Occipital lobe (tissue), 2 donors: ENCODE data around the gene TRAF2. TPM values are rescaled to one million over a fixed set of nuclear protein-coding genes. Genes with fewer than 3 reads are reported as not detected.
A peak's percentile ranks its signal among the peaks of the same experiment; 100 is the strongest.

Experiments
- DNase-seq: peaks from one replicate; lab custom pipeline; 2025; lab: John Stamatoyannopoulos, UW
- total RNA-seq: library from RNA; depleted of rRNA; stranded (reverse); fragments of >200 nt; gene quantifications from one replicate; pipeline ENCODE4 v1.2.3, GENCODE V29; 2014

TRAF2 gene
- total RNA-seq, 1 donor from 2014 or later = 8.9 TPM

DNA sequence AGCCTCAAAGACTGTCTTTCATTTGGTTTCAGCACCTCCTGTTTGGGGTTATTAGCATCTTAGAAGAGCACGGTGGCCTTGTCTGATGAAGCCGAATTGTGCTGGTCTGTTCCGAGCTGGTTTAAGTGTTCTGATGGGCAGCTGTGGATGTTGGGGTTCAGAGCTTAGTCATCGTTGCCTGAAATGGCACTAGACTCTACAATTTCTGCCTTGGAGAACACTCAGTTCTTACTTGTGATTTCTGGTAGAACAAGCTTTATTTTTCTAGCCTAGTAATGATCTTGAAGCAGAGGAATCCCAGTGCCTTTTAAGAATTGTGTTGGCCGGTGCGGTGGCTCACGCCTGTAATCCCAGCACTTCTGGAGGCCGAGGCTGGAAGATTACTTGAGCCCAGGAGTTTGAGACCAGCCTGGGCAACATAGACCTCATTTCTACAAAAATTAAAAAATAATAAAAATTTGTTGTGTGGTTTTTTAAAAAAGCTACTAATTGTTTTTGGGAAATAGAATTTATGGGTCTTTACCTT, 50.4 kb downstream of the TRAF2 start:
- peak; percentile 24 for DNase-seq

DNA sequence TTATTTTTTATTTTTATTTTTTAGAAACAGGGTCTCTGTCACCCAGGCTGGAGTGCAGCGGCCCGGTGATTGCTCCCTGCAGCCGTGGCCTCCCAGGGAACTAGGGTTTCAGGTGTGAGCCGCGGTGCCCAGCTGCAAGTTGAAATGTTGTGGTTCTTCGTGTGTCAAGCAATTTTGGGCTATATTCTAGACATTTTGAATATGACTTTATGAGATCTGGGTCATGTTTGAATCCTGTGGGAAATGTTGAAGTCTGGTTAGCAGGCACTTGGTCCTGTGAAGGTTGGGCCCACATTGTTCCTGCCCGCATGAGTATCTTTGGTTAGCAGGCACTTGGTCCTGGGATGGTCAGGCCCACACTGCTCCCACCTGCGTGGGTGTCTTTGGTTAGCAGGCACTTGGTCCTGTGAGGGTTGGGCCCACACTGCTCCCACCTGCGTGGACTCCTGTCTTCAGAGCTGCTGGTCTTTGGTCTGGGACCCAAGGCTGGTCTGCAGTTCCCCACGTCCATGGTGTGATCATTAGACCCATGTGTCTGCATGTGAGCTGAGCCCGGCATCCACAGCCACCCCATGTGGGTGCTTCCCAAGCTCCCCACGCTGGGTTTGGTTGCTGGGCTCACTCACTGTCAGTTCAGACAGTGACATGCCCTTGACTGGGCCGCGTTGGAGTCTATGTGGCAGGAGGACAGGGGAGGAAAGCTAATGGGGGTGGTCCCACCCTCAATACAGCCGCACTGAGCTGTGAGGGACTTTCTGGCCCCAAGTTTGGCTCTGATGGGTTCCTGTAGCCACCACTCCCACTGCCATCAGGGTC, 51.1 kb downstream of the TRAF2 start:
- no peak for DNase-seq

DNA sequence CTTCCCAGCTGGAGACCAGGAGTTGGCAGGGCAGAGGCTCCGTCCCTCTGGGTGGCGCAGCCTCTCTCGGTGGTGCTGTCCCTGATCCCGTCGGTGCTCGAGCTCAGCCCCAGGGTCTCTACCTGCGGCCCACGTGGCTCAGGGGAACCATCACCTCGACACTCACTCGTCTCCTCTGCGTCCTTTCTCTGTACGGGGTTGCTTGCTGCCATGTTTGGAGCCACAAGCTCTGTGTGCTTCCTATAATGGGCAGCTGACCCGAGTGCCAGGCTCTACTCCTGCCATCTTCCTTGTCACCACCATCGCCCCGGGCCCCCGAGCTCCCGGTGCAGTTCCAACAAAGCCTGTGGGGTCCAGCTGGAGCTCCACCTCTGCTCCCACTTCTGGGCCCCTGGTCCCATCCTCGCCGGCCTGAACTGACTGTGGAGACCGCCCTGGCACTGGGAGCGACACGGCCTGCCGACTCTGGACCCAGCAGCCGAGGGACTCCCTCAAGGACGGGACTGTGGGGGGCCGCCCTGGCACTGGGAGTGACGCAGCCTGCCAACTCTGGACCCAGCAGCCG, 53.2 kb downstream of the TRAF2 start:
- DNase-seq = no peak

DNA sequence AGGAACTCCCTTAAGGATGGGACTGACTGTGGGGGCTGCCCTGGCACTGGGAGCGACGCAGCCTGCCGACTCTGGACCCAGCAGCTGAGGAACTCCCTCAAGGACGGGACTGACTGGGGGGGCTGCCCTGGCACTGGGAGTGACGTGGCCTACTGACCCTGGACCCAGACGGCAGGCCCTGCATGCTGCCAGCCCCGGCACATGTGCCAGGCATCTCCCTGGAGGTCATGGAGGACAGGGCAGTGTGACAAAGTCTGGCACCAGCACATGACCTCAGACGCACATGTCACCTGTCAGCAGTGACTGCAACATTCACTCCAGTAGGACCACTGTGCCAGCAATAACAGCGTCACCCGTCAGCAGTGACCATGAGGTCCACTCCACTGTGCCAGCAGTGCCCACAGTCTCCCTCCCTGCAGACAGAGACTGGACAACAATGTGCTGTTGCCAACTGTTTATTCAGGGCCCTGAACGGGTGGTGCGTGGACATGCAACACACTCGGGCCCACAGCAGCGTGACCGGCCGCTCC, 53.7 kb downstream of the TRAF2 start:
- peak; percentile 44 for DNase-seq

DNA sequence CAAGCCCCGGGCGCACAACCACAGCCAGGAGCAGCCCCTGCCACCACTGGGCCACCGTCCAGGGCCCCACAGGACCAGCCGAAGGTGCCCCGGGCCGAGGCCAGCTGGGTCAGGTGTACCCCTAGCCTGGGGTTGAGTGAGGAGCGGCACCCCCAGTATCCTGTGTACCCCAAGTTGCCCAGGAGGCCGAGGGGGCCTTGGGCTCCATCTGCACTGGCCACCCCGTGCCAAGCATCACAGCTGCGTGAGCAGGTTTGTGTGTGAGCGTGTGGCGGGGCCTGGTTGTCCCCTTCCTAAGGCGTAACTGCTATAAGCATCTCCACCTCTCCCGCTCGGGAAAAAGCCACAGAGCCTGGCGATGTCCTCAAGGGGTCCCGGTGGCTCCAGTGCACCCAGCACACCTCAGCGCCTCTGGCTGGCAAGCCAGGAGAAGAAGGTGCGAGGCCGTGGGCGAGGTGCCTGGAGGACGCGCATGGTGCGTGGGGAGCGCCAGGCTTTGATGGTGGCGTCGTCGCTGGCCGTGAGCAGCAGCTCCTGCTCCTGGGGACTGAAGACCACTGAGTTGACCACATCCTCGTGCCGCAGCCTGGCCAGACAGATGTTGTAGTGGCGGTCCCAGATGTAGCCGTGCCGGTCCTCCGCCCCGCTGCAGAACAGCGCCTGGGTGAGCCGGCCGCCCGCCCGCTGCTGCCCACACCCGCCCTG, 54.4 kb downstream of the TRAF2 start:
- no peak for DNase-seq

DNA sequence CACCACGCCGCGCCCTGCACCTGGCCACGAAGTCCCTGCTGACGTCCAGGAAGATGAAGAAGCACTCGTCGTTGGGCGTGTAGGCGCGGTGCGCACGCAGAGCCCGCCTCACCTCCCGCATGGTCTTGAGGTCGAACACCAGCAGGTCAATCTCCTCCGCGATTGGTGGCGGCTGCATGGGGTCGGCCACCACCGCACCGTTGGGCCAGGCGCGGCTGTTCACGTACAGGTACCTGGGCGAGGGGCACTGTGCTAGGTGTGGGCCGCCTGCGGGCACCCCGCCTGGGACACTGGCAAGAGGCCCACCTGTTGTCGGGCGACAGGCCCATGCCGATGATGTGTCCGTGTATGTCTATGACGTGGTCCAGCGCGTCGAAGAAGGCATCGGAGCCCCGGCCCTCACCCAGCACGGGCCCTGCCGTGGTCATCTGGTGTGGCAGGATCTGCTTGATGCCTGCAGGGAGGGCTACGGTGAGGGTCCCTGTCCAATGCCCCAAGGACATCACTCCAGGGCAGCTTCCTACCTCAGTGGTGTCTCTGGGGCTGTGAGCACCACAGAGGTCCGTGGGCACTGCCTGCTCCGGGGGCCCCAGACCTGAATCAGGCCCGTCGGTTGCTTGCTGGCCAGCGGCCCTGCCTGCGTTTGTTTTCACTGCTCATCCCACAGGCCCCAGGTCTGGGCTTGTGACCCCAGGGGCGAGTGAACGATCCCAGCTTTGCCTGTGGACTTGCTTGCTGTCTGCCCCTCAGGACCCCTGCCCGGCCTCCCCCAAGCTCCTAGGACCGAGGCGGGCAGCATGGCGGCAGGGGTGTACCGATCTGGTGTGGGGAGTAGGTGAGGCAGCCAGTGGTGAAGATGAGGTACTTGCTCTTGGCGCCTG, 55.2 kb downstream of the TRAF2 start:
- DNase-seq = no peak

DNA sequence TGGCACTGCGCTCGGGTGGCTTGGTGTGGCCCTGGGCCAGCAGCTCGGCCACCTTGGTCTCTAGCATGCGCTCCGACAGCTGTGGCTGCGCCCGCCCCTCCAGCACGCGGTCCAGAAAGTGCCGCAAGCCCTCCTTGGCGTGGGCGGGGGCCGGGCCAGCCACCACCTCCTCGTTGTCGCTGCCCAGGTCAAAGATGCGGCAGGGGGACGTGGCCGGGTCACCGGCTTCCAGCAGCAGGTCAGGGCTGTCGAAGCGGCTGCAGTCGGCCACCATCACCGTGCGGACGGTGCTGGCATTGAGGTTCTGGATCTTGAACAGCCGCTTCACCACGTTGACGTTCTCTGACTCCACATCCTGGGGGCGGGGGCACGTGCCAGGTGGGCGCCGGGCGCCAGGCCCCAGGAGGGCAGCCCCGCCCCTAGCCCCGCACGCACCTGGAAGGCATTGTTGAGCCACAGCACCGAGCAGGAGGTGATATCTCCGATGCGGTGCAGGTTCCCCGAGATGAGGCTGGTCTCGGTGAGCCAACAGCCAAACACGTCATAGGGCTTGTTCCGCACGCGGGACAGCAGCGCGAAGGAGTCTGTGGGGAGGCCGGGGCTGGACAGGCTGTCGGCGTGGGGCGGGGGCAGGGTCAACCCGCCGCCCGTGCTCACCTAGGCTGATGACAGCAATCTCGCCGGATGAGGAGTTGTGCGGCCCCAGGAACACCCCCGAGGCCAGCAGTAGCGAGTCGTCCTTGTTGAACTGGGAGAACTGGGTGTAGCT, 56.0 kb downstream of the TRAF2 start:
- DNase-seq = no peak

DNA sequence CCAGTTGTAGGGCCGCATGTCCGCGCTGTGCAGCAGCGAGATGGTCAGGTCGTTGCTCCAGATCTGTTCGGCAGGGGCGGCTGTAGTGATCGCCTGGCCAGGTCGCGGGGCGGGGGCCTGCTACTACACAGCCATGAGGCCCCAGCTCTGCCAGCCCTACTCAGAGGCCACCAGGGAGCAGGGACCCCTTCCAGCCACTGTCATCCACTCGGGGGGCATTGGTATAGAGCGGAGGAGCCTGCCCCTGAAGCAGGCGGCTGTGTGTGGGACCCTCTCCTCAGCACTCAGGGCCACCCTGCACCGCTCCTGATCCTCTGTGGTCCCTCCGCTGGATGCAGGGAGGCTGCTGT, 56.5 kb downstream of the TRAF2 start:
- DNase-seq = no peak

DNA sequence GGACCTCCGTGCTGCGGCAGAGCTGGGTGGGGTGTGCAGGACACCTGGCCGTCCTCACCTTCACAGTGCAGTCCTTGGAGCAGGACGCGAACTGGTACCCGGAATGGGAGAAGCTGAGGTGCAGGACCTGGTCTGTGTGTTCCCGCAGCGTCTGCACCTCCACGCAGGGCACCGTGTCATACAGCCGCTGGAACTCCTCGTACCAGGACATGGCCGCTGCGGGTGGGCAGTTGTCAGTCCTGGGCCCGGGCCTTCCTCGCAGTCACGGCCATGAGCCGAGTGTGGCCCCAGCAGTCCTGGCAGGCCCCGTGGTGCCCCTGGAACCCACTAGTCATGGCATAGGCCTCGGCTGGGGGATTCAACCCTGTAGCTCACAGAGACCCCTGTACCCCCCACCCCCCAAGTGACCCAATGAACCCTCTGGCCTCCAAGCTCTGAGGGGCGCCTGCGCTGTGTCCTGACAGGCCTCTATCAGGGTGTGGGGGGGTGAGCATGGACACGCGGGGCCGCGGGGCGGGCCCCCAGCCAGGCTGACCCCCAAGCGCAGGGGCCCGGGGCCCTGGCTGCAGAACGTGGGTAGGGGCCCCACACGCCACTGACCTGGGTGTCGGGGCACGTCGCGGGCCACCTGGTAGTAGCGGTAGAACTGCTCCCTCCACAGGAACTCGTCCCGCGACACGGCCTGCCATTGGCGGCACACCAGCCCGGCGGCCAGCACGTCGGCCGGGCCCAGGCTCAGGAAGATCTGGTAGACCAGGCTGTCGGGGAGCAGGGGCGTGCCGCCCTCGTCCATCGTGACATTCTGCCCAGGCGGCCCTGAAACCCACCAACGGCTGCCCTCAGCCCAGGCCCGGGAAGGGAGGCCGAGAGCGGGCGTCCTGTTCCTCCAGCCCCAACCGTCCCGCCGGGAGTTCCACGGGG, 57.2 kb downstream of the TRAF2 start:
- no peak for DNase-seq

DNA sequence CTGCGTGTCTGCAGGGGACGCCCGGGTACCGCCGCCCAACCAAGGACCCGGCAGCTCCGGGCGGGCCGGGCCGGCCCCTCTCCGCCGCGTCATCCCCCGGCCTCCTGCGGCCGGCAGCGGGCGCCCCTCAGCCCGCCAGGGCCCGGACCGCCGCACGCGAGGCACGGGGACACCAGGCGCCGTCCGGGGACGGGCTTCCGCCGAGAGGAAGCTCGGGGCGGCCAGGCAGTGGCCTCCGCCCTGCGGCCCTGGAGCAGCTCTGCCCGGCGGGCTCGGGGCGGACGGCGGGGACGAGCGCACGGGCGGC, 57.8 kb downstream of the TRAF2 start:
- DNase-seq = no peak

DNA sequence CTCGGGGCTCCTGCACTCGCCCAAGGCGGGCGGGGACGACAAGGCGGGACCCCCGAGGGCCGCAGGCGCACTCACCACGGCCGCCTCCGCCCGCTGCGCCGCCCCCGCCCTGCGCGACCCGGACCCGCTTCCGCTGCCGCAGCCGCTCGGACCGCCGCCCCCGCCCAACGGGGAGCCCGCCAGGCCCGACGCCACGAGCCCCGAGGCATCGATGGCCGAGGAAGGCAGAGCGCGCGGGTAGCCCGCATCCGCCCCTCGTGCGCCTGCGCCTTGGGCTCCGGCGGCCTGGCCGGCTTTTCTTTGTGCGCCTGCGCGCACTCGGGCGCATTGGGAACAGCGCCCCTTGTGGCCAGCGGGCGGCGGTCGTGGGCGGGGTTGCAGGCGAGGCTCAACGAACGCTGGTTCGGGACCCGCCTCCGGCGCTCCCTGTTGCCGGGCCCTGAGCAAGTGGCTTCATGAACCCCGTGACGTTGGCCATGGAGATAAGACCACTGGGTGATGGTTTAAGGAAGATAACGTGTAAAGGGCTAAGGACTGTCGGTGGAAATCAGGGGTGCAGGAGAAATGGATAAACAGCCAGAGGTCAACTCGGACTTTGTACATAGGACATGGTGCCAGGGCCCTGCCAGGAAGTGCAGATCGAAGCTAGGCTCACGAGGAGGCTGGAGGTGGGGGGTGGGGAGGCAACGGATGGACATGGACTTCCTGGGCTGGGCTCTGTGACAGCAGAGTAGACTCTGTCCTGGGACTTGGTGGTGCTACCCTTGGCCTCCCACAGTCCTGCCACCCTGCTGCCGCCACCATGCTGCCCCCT, 58.4 kb downstream of the TRAF2 start, which contains the start of the genes C8G and FBXW5:
Gene C8G (plus strand): TSS at position 725 of the 814 bp plus-strand sequence. CDS start 78 bp downstream, at position 803.
Gene FBXW5 (minus strand): TSS at position 220 of the 814 bp plus-strand sequence. CDS start 655 bp downstream, outside the sequence.
- peak; percentile 88 for DNase-seq

DNA sequence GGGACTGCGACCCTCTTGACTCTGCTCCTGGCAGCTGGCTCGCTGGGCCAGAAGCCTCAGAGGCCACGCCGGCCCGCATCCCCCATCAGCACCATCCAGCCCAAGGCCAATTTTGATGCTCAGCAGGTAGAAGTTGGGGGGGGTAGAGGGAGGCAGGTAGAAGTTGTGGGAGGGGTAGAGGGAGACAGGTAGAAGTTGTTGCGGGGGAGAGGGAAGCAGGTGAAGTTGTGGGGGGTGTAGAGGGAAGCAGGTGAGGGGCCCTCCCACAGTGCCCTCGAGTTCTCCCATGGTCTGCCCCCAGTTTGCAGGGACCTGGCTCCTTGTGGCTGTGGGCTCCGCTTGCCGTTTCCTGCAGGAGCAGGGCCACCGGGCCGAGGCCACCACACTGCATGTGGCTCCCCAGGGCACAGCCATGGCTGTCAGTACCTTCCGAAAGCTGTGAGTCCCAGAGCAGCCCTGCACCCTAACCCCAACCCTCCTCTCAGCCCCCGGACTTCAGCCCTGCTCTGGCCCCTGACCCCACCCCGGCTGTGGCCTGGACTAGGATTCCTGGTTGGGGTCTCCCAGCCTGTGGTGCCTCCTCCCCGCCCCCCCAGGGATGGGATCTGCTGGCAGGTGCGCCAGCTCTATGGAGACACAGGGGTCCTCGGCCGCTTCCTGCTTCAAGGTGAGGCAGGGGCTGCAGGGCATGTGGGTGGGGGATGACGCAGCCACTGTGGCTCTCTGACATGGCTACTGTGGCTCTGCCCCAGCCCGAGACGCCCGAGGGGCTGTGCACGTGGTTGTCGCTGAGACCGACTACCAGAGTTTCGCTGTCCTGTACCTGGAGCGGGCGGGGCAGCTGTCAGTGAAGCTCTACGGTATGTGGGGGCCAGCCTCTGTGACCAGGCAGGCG, 59.3 kb downstream of the TRAF2 start:
- DNase-seq = no peak

DNA sequence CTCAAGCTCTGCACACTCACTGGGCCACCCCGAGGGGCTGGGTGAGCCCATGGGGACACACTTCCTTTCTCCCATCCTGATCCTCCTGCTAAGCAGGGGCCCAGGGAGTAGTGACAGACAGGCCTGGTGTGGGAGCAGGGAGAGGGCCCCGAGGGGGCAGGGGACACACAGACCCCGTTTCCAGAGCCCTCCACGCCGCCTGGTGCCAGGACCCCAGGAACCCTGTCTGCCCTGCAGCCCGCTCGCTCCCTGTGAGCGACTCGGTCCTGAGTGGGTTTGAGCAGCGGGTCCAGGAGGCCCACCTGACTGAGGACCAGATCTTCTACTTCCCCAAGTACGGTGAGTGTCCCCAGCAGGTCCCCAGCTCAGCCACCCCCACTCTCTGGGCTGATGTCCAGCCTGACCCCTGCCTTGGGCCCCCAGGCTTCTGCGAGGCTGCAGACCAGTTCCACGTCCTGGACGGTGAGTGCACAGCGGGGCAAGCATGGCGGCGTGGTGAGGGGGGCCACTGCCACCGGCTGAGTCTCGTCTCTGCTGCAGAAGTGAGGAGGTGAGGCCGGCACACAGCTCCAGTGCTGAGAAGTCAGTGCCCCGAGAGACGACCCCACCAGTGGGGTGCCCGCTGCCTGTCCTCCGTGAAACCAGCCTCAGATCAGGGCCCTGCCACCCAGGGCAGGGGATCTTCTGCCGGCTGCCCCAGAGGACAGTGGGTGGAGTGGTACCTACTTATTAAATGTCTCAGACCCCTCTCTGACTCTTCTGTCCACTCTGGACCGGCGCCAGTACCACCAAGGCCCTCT, 60.1 kb downstream of the TRAF2 start:
- DNase-seq = no peak

DNA sequence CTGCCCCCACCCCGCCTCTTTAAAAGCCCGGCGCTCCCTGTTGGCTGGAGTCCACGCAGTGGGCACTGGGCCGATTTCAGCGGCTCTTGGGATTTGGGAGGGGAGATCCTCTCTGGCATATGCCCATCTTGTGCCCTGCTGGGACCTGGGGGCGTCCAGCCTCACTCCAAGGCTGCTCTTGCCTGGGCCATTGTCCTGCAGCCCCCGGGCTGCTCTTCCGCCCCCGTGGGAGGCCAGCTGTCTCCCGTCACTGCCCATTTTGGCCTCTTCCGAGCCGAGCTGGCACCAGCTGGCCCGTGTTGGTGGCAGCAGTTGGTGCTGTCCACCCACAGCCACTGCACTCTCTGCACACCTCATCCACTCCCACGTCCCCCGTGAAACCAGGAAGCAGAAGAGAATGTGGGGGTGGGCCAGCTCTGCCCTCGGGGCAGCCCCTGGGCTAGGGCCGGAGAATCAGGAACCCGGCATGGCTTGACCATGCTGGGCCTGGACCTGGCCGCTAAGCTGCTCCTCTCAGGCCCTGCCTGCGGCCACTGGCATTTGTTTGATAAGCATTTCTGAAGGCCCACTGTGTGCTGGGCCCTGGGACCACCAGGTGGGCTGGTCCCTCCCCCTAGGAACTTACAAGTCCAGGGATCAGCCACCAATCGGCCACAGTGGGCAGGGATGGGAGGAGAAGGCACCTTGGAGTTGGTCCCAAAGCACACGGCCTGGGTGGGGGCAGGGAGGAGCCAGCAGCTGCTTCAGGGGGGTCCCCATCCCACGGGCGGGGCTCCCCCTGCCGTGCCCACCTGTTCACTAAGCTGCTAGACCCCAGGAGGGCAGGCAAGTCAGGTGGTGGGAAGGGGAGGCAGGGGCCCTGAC, 60.9 kb downstream of the TRAF2 start:
- no peak for DNase-seq

DNA sequence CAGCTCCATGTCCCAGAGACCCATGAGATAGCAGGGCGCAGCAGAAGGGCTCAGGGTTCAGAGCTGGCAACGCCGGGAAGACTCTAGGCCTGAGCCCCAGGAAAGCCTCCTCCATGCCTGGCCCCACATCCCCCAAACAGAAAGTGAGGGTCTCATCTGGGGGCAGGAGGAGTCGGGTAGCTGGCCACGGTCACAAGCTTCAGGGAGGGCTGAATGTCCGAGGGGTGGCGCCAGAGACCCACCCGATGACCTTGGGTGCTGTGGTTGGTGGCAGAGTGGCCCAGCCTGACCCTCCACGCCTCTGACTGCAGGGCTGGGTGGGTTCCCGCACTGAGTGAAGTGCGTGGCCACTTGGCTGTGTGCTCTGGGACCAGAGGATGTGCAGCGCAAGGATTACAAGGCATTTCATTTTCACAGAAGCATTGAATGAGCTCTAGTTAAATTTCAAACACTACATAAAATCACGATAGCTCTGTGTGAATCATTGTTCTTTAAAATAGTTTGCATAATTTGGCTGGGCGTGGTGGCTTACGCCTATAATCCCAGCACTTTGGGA, 61.7 kb downstream of the TRAF2 start:
- peak; percentile 38 for DNase-seq
